Measurements from ENCODE around the gene FHIT. TPM values are rescaled to one million over a fixed set of nuclear protein-coding genes. Genes with fewer than 3 reads are reported as not detected.
"Not testable (repeated sequence)": the region's sequence is repeated elsewhere in the genome, so short reads cannot be mapped to it uniquely, and the experiment has no call there.

FHIT gene
- total RNA-seq, 4 donors from 2014 or later, result 5.0 to 15.3 (median 8.3) TPM

- no peak for TF ChIP-seq CTCF (IDR thresholded peaks at IDR 0.05)
- WGBS, 2 donors, result 91 to 93% methylated on average over 4 of the region's 4 CpGs
- intact Hi-C loops (cut with DNase I; ENCODE audit: low total_unique reads), result no loop called here
- DNase-seq (ENCODE audit: low spot score in 2 of 2), result no peak
- no peak overlapping the region for H3K4me3 ChIP-seq (ENCODE audit: low read depth, poor library complexity, severe bottlenecking)
These were observed 32.7 kb downstream of the FHIT start for GRCh38 chr3:61218504-61218903.

GRCh38 chr3:61216171-61216570 is 35.1 kb downstream of the FHIT start:
- DNase-seq (ENCODE audit: low spot score in 2 of 2); H3K4me3 ChIP-seq (ENCODE audit: low read depth, poor library complexity, severe bottlenecking); intact Hi-C loops (cut with DNase I; ENCODE audit: low total_unique reads): not testable (repeated sequence)
- WGBS, 2 donors, result 95 to 98% methylated on average over 3 of the region's 3 CpGs

GRCh38 chr3:61202086-61202485 is 49.2 kb downstream of the FHIT start:
- no peak overlapping the region for H3K4me3 ChIP-seq (ENCODE audit: low read depth, poor library complexity, severe bottlenecking)
- DNase-seq (ENCODE audit: low spot score in 2 of 2), result no peak
- intact Hi-C loops (cut with DNase I; ENCODE audit: low total_unique reads), result no loop called here
- WGBS, 2 donors, result 88 to 97% methylated on average over 17 of the region's 17 CpGs
- no peak for TF ChIP-seq CTCF (IDR thresholded peaks at IDR 0.05)
- TF ChIP-seq POLR2A (IDR thresholded peaks at IDR 0.05), result no peak

- no peak overlapping the region for H3K4me3 ChIP-seq (ENCODE audit: low read depth, poor library complexity, severe bottlenecking)
- intact Hi-C loops (cut with DNase I; ENCODE audit: low total_unique reads), result no loop called here
- 91 to 94% methylated on average over 3 of the region's 3 CpGs for WGBS, 2 donors
- TF ChIP-seq POLR2A (IDR thresholded peaks at IDR 0.05), result no peak
- TF ChIP-seq CTCF (IDR thresholded peaks at IDR 0.05), result no peak
- no peak for DNase-seq (ENCODE audit: low spot score in 2 of 2)
These were observed 50.2 kb downstream of the FHIT start for GRCh38 chr3:61201071-61201470.

- no peak overlapping the region for H3K4me3 ChIP-seq (ENCODE audit: low read depth, poor library complexity, severe bottlenecking)
- intact Hi-C loops (cut with DNase I; ENCODE audit: low total_unique reads), result no loop called here
- TF ChIP-seq CTCF (IDR thresholded peaks at IDR 0.05), result no peak
- no peak for TF ChIP-seq POLR2A (IDR thresholded peaks at IDR 0.05)
- DNase-seq (ENCODE audit: low spot score in 2 of 2), result no peak
These were observed 51.0 kb downstream of the FHIT start for GRCh38 chr3:61200270-61200669.

GRCh38 chr3:61199843-61200242 is 51.4 kb downstream of the FHIT start:
- H3K4me3 ChIP-seq (ENCODE audit: low read depth, poor library complexity, severe bottlenecking), result no peak overlapping the region
- TF ChIP-seq POLR2A (IDR thresholded peaks at IDR 0.05), result no peak
- TF ChIP-seq CTCF (IDR thresholded peaks at IDR 0.05), result no peak
- intact Hi-C loops (cut with DNase I; ENCODE audit: low total_unique reads), result no loop called here
- DNase-seq (ENCODE audit: low spot score in 2 of 2), result no peak
- 79 to 81% methylated on average over 2 of the region's 2 CpGs for WGBS, 2 donors
